HG03095 (cell line): ENCODE data around the gene CCL15.
"Not testable (repeated sequence)": the region's sequence is repeated elsewhere in the genome, so short reads cannot be mapped to it uniquely, and the experiment has no call there.

ENCODE experiments used
- ATAC-seq: cut with Tn5 transposase; IDR thresholded peaks from one replicate; pipeline ENCODE4 v1.9.1; 2021; ENCODE audit warnings: moderate library complexity; ENCODE audit not compliant: unreplicated experiment

CCL15 gene

GRCh38 chr17:35998018-35998545 lies 3.3 kb downstream of the CCL15 start:
- no peak for ATAC-seq

- ATAC-seq, result not testable (repeated sequence)
Observed at GRCh38 chr17:35995346-35995745, 6.0 kb downstream of the CCL15 start.

- ATAC-seq, result no peak
Observed at GRCh38 chr17:35991075-35991474, 10.3 kb downstream of the CCL15 start.

- no peak for ATAC-seq
Observed at GRCh38 chr17:35988164-35988563, 13.2 kb downstream of the CCL15 start.

GRCh38 chr17:35986643-35987042 lies 14.7 kb downstream of the CCL15 start, which contains the start of gene CCL14:
CCL14 (minus strand) TSS chr17:35986729; CDS start chr17:35986649, 80 bp downstream.
- no peak for ATAC-seq

GRCh38 chr17:35984140-35984539 lies 17.2 kb downstream of the CCL15 start:
- ATAC-seq, result no peak

GRCh38 chr17:35982409-35983191 lies 18.8 kb downstream of the CCL15 start:
- no peak for ATAC-seq

GRCh38 chr17:35981908-35982330 lies 19.4 kb downstream of the CCL15 start:
- no peak for ATAC-seq

GRCh38 chr17:35981246-35981645 lies 20.1 kb downstream of the CCL15 start, which contains the start of gene CCL16:
CCL16 (minus strand) TSS chr17:35981497; CDS start chr17:35981420, 77 bp downstream.
- ATAC-seq, result no peak

- no peak for ATAC-seq
Observed at GRCh38 chr17:35978346-35978745, 23.0 kb downstream of the CCL15 start.

GRCh38 chr17:35977509-35977908 lies 23.8 kb downstream of the CCL15 start:
- no peak for ATAC-seq

GRCh38 chr17:35973333-35974260 lies 27.8 kb downstream of the CCL15 start:
- ATAC-seq, result no peak

GRCh38 chr17:35972945-35973332 lies 28.4 kb downstream of the CCL15 start:
- no peak for ATAC-seq

- no peak for ATAC-seq
Observed at GRCh38 chr17:35972535-35972934, 28.8 kb downstream of the CCL15 start.

- no peak for ATAC-seq
Observed at GRCh38 chr17:35972066-35972465, 29.3 kb downstream of the CCL15 start.

- no peak for ATAC-seq
Observed at GRCh38 chr17:35969558-35970380, 31.6 kb downstream of the CCL15 start.

GRCh38 chr17:35968520-35969054 lies 32.8 kb downstream of the CCL15 start:
- ATAC-seq, result no peak

- no peak for ATAC-seq
Observed at GRCh38 chr17:35965272-35965671, 36.1 kb downstream of the CCL15 start.

GRCh38 chr17:35963663-35964062 lies 37.7 kb downstream of the CCL15 start:
- ATAC-seq, result no peak

GRCh38 chr17:35953720-35954119 lies 47.6 kb downstream of the CCL15 start:
- ATAC-seq, result no peak
